SKM-1 treated with dmso at 0.1 percent for 144 hours (cell line): ENCODE data around the gene ROCK2.

Experiments used
- DNase-seq: peaks from one replicate; lab custom pipeline; 2025; ENCODE audit not compliant: unreplicated experiment; lab: John Stamatoyannopoulos, UW

The ROCK2 gene

GRCh38 chr2:11158916-11159573, 185.4 kb downstream of the ROCK2 start:
- DNase-seq = no peak

- DNase-seq = no peak
These were observed 186.7 kb downstream of the ROCK2 start for GRCh38 chr2:11157731-11158130.

- no peak for DNase-seq
These were observed 187.1 kb downstream of the ROCK2 start for GRCh38 chr2:11157296-11157695.

GRCh38 chr2:11156396-11157075, 187.9 kb downstream of the ROCK2 start:
- no peak for DNase-seq

GRCh38 chr2:11155381-11156035, 188.9 kb downstream of the ROCK2 start, which contains the start of gene SLC66A3:
Gene SLC66A3, plus strand, starts transcription at chr2:11155467. Its CDS starts 80 bp downstream, at chr2:11155547.
- peak; percentile 84 for DNase-seq

GRCh38 chr2:11154923-11155380, 189.5 kb downstream of the ROCK2 start:
- peak; percentile 84 for DNase-seq

GRCh38 chr2:11154016-11154922, 190.2 kb downstream of the ROCK2 start:
- DNase-seq = peak; percentile 46

- DNase-seq = no peak
These were observed 191.8 kb downstream of the ROCK2 start for GRCh38 chr2:11152591-11152990.

GRCh38 chr2:11147263-11147662, 197.2 kb downstream of the ROCK2 start:
- no peak for DNase-seq

GRCh38 chr2:11146076-11146475, 198.4 kb downstream of the ROCK2 start:
- no peak for DNase-seq

GRCh38 chr2:11145350-11145749, 199.1 kb downstream of the ROCK2 start:
- DNase-seq = peak; percentile 84

- DNase-seq = no peak
These were observed 199.7 kb downstream of the ROCK2 start for GRCh38 chr2:11144738-11145079.

GRCh38 chr2:11144077-11144737, 200.2 kb downstream of the ROCK2 start:
- no peak for DNase-seq

GRCh38 chr2:11142987-11143386, 201.4 kb downstream of the ROCK2 start:
- no peak for DNase-seq

- no peak for DNase-seq
These were observed 202.1 kb downstream of the ROCK2 start for GRCh38 chr2:11142330-11142729.

- no peak for DNase-seq
These were observed 203.1 kb downstream of the ROCK2 start for GRCh38 chr2:11141319-11141718.

- no peak for DNase-seq
These were observed 203.9 kb downstream of the ROCK2 start for GRCh38 chr2:11140492-11140891.

- DNase-seq = no peak
These were observed 210.1 kb downstream of the ROCK2 start for GRCh38 chr2:11134349-11134748.

GRCh38 chr2:11133936-11134320, 210.5 kb downstream of the ROCK2 start:
- no peak for DNase-seq

- no peak for DNase-seq
These were observed 211.0 kb downstream of the ROCK2 start for GRCh38 chr2:11133238-11133935.
